ENCODE data around the gene RFWD3. TPM values are rescaled to one million over a fixed set of nuclear protein-coding genes. Genes with fewer than 3 reads are reported as not detected.

Gene RFWD3
- polyA plus RNA-seq, 3 donors, result 5.0 to 8.4 (median 8.4) TPM

DNA sequence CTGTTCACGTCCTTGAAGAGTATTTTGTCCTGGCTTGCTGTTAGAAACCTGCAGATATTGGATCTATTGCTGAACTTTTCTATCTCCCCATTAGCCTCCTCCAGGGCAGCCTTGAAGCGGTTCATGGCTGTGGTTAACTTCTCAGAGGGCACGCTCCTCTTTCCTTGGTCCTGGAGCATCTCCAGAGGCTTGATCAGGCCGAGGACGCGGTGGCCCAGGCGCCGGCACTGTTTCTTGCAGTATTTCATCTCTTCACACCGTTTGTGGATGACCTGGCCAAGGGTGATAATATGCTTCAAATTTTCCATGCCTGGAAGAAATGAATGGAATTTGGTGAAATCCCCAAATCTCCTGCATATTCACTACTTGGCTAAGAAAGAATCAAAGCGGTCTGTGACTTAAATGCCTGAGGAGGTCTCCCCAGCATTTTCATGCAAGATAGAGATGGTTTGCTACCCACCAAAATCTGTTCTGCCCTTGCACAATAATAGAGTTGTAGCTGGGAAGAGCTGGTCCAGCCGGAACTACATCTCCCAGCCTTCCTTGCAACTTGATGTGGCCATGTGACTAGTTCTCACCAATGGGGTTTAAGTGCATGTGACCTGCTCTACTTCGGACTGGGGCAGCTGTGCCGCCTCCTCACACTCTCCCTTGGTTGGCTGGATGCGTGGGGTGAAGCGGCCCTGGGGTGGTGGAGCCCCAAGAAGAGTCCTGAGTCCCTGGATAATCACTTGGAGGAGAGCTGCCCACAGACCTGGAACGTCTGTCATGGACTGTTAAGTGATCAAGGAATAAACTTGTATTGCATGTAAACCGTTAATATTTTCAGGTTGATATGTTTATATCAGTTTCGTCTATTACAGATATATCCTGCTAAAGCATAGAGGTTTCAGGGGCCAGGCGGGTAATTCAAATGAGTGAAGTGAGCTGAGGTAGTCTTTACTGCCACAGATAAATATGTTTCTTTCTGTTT, 29.1 kb upstream of the RFWD3 start:
- peaks cover 47 to 66% of the 10 kb centered on the region in 2 donors for H3K36me3 Mint-ChIP-seq
- H3K27ac ChIP-seq (ENCODE audit: low read depth in 1 of 2, low read length in 2 of 2), result peak overlapping the region in 1 of 2 donors; percentile 68
- H2AFZ ChIP-seq (ENCODE audit: insufficient read depth, low read depth, low read length, poor library complexity, severe bottlenecking), result peak overlapping the region; percentile 68
- peaks cover 79% of the 10 kb centered on the region for H4K20me1 ChIP-seq (ENCODE audit: insufficient read depth, low read length)
- H3K9ac ChIP-seq (ENCODE audit: insufficient read depth, low read length, poor library complexity, severe bottlenecking), result peak overlapping the region; percentile 27
- no peaks in the 10 kb centered on the region for H3K27me3 ChIP-seq (ENCODE audit: control insufficient read depth in 2 of 2, insufficient read depth in 2 of 2, low read length in 2 of 2)
- WGBS (ENCODE audit: insufficient coverage), result 98% methylated on average over 7 of the region's 19 CpGs
- TF ChIP-seq, protein P1, sequence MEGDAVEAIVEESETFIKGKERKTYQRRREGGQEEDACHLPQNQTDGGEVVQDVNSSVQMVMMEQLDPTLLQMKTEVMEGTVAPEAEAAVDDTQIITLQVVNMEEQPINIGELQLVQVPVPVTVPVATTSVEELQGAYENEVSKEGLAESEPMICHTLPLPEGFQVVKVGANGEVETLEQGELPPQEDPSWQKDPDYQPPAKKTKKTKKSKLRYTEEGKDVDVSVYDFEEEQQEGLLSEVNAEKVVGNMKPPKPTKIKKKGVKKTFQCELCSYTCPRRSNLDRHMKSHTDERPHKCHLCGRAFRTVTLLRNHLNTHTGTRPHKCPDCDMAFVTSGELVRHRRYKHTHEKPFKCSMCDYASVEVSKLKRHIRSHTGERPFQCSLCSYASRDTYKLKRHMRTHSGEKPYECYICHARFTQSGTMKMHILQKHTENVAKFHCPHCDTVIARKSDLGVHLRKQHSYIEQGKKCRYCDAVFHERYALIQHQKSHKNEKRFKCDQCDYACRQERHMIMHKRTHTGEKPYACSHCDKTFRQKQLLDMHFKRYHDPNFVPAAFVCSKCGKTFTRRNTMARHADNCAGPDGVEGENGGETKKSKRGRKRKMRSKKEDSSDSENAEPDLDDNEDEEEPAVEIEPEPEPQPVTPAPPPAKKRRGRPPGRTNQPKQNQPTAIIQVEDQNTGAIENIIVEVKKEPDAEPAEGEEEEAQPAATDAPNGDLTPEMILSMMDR (IDR thresholded peaks at IDR 0.05), result no peak
- intact Hi-C loops (cut with micrococcal nuclease), result no loop called here
- H3K4me1 ChIP-seq (ENCODE audit: control insufficient read depth in 1 of 2, insufficient read depth in 2 of 2, low read length in 2 of 2), result peaks cover 41 to 49% of the 10 kb centered on the region in 2 donors
- no peaks in the 10 kb centered on the region for H3K9me3 ChIP-seq (replicated peaks in 1 of 2; ENCODE audit: control insufficient read depth in 1 of 2, insufficient read depth in 1 of 2, low read length in 2 of 2)
- H3K4me3 ChIP-seq (replicated peaks in 1 of 3; ENCODE audit: low read depth in 2 of 3, low read length in 3 of 3), result peak overlapping the region in 2 of 3 experiments; percentile 16 to 71
- H3K4me1 Mint-ChIP-seq, result peaks cover 49% of the 10 kb centered on the region
- peak; percentile 75 to 86 (median 85) for DNase-seq
- peak overlapping the region; percentile 63 to 86 for H3K4me3 Mint-ChIP-seq
- peaks cover 0 to 1% (median 0%) of the 10 kb centered on the region in 7 donors for H3K9me3 Mint-ChIP-seq
- peaks cover 49 to 54% of the 10 kb centered on the region in 2 donors for H3K36me3 ChIP-seq (replicated peaks in 1 of 2; ENCODE audit: control insufficient read depth in 1 of 2, insufficient read depth in 2 of 2, low read length in 2 of 2)
- peaks cover 91% of the 10 kb centered on the region for H3K79me2 ChIP-seq (ENCODE audit: insufficient read depth, low read length)
- peak overlapping the region; percentile 73 to 93 (median 86) for H3K27ac Mint-ChIP-seq
- H3K4me2 ChIP-seq (replicated peaks; ENCODE audit: extremely low read depth, low read length, poor library complexity, severe bottlenecking), result peak overlapping the region; percentile 83
- peaks cover 0 to 2% (median 0%) of the 10 kb centered on the region in 3 donors for H3K27me3 Mint-ChIP-seq (ENCODE audit: low read depth in 3 of 3)

DNA sequence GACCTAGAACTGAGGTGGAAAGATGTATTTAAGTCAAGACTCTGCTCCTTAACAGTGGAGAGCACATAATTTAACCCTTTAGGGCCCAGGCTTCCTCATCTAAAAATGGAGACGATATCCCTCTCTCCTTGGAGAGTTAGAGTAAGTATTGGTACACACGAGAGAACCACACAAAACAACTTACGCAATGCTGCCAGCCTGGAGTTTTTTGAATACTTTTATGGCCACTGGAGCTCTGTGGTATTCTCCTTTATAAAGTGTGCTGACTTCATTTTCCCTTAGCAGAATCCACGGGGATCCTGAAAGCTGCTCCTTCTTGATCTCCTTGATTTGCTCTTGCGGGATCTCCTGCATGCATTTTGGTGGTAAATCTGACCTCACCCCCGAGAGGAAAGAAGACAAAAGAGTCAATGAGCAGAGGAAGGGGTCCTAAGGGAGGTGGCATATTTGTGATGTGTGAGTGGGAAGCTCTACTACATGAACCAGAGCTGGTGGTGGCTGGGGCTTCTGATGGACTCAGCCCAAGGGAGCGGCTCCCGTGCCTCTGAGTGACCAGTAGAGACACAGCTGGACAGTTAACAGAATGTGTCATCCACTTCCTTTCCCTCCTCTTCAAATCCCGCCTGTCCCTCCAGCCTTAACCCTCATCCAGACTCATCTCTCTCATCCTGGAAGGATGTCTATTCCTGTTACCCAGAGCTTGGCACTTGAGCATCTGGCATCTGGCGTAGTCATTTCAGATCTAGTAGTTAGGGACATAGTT, 24.6 kb upstream of the RFWD3 start:
- peaks cover 12 to 13% of the 10 kb centered on the region in 2 donors for H3K4me1 ChIP-seq (ENCODE audit: control insufficient read depth in 1 of 2, insufficient read depth in 2 of 2, low read length in 2 of 2)
- H4K20me1 ChIP-seq (ENCODE audit: insufficient read depth, low read length), result peaks cover 99% of the 10 kb centered on the region
- no peaks in the 10 kb centered on the region for H3K27me3 ChIP-seq (ENCODE audit: control insufficient read depth in 2 of 2, insufficient read depth in 2 of 2, low read length in 2 of 2)
- Mint-ChIP-seq H3K4me3 (no peak overlapping the region), H3K27me3 (ENCODE audit: low read depth in 3 of 3) (peaks cover 0 to 2% (median 0%) of the 10 kb centered on the region in 3 donors), H3K36me3 (peaks cover 76 to 100% of the 10 kb centered on the region in 2 donors), H3K9me3 (peaks cover 0 to 2% (median 0%) of the 10 kb centered on the region in 7 donors), H3K4me1 (peaks cover 24% of the 10 kb centered on the region), H3K27ac (peak overlapping the region in 5 of 7 donors; percentile 41 to 74 (median 55))
- H3K4me3 ChIP-seq (replicated peaks in 1 of 3; ENCODE audit: low read depth in 2 of 3, low read length in 3 of 3), result no peak overlapping the region
- intact Hi-C loops (cut with micrococcal nuclease), result no loop called here
- H3K4me2 ChIP-seq (replicated peaks; ENCODE audit: extremely low read depth, low read length, poor library complexity, severe bottlenecking), result no peak overlapping the region
- 95% methylated on average over 7 of the region's 10 CpGs for WGBS (ENCODE audit: insufficient coverage)
- H3K9me3 ChIP-seq (replicated peaks in 1 of 2; ENCODE audit: control insufficient read depth in 1 of 2, insufficient read depth in 1 of 2, low read length in 2 of 2), result no peaks in the 10 kb centered on the region
- DNase-seq, result no peak
- no peak overlapping the region for H2AFZ ChIP-seq (ENCODE audit: insufficient read depth, low read depth, low read length, poor library complexity, severe bottlenecking)
- peaks cover 80 to 91% of the 10 kb centered on the region in 2 donors for H3K36me3 ChIP-seq (replicated peaks in 1 of 2; ENCODE audit: control insufficient read depth in 1 of 2, insufficient read depth in 2 of 2, low read length in 2 of 2)
- peak overlapping the region in 1 of 2 donors; percentile 42 for H3K27ac ChIP-seq (ENCODE audit: low read depth in 1 of 2, low read length in 2 of 2)
- H3K79me2 ChIP-seq (ENCODE audit: insufficient read depth, low read length), result peaks cover 90% of the 10 kb centered on the region
- no peak overlapping the region for H3K9ac ChIP-seq (ENCODE audit: insufficient read depth, low read length, poor library complexity, severe bottlenecking)
- TF ChIP-seq, protein P1 (IDR thresholded peaks at IDR 0.05), result no peak
